ENCODE results near the gene STON2.

STON2 gene

GRCh38 chr14:81400202-81400678 is at the start of gene STON2:
Gene STON2 (minus strand): TSS chr14:81400324. CDS start chr14:81398382, 1,942 bp downstream.
- Histone ChIP-seq H3K9me3 (ENCODE audit: control insufficient read depth, insufficient read depth, low read length) (no peaks in the 10 kb centered on the region), H3K9ac (ENCODE audit: low read depth, low read length) (no peak within 1 kb of the TSS), H3K27me3 (ENCODE audit: control insufficient read depth, insufficient read depth, low read length) (no peaks in the 10 kb centered on the region), H3K4me1 (ENCODE audit: control insufficient read depth, insufficient read depth, low read length) (peaks cover 9% of the 10 kb centered on the region), H3K36me3 (ENCODE audit: control insufficient read depth, insufficient read depth, low read length) (peaks cover 4% of the 10 kb centered on the region), H3K4me3 (ENCODE audit: low read depth, low read length) (no peak within 1 kb of the TSS)

GRCh38 chr14:81449576-81449975 is 49.5 kb upstream of the STON2 start:
- H3K36me3 ChIP-seq (ENCODE audit: control insufficient read depth, insufficient read depth, low read length): no peaks in the 10 kb centered on the region
- peaks cover 12% of the 10 kb centered on the region for H3K4me1 ChIP-seq (ENCODE audit: control insufficient read depth, insufficient read depth, low read length)
- no peaks in the 10 kb centered on the region for H3K27me3 ChIP-seq (ENCODE audit: control insufficient read depth, insufficient read depth, low read length)
- no peak overlapping the region for H3K9ac ChIP-seq (ENCODE audit: low read depth, low read length)
- H3K4me3 ChIP-seq (ENCODE audit: low read depth, low read length): no peak overlapping the region
- no peaks in the 10 kb centered on the region for H3K9me3 ChIP-seq (ENCODE audit: control insufficient read depth, insufficient read depth, low read length)

- no peaks in the 10 kb centered on the region for H3K9me3 ChIP-seq (ENCODE audit: control insufficient read depth, insufficient read depth, low read length)
- no peaks in the 10 kb centered on the region for H3K27me3 ChIP-seq (ENCODE audit: control insufficient read depth, insufficient read depth, low read length)
- no peaks in the 10 kb centered on the region for H3K36me3 ChIP-seq (ENCODE audit: control insufficient read depth, insufficient read depth, low read length)
- H3K9ac ChIP-seq (ENCODE audit: low read depth, low read length): no peak overlapping the region
- H3K4me3 ChIP-seq (ENCODE audit: low read depth, low read length): no peak overlapping the region
- peaks cover 12% of the 10 kb centered on the region for H3K4me1 ChIP-seq (ENCODE audit: control insufficient read depth, insufficient read depth, low read length)
These were observed 49.0 kb upstream of the STON2 start for GRCh38 chr14:81449114-81449513.

- Histone ChIP-seq H3K36me3 (ENCODE audit: control insufficient read depth, insufficient read depth, low read length) (no peaks in the 10 kb centered on the region), H3K27me3 (ENCODE audit: control insufficient read depth, insufficient read depth, low read length) (no peaks in the 10 kb centered on the region), H3K4me3 (ENCODE audit: low read depth, low read length) (no peak overlapping the region), H3K9me3 (ENCODE audit: control insufficient read depth, insufficient read depth, low read length) (no peaks in the 10 kb centered on the region), H3K9ac (ENCODE audit: low read depth, low read length) (no peak overlapping the region), H3K4me1 (ENCODE audit: control insufficient read depth, insufficient read depth, low read length) (peaks cover 12% of the 10 kb centered on the region)
These were observed 47.1 kb upstream of the STON2 start for GRCh38 chr14:81447021-81447764.

- Histone ChIP-seq H3K36me3 (ENCODE audit: control insufficient read depth, insufficient read depth, low read length) (no peaks in the 10 kb centered on the region), H3K27me3 (ENCODE audit: control insufficient read depth, insufficient read depth, low read length) (no peaks in the 10 kb centered on the region), H3K4me3 (ENCODE audit: low read depth, low read length) (no peak overlapping the region), H3K4me1 (ENCODE audit: control insufficient read depth, insufficient read depth, low read length) (peaks cover 12% of the 10 kb centered on the region), H3K9ac (ENCODE audit: low read depth, low read length) (no peak overlapping the region), H3K9me3 (ENCODE audit: control insufficient read depth, insufficient read depth, low read length) (no peaks in the 10 kb centered on the region)
These were observed 46.3 kb upstream of the STON2 start for GRCh38 chr14:81446279-81447007.

- peaks cover 26% of the 10 kb centered on the region for H3K27me3 ChIP-seq (ENCODE audit: control insufficient read depth, insufficient read depth, low read length)
- no peaks in the 10 kb centered on the region for H3K36me3 ChIP-seq (ENCODE audit: control insufficient read depth, insufficient read depth, low read length)
- H3K4me1 ChIP-seq (ENCODE audit: control insufficient read depth, insufficient read depth, low read length): no peaks in the 10 kb centered on the region
- no peak overlapping the region for H3K9ac ChIP-seq (ENCODE audit: low read depth, low read length)
- no peak overlapping the region for H3K4me3 ChIP-seq (ENCODE audit: low read depth, low read length)
- H3K9me3 ChIP-seq (ENCODE audit: control insufficient read depth, insufficient read depth, low read length): no peaks in the 10 kb centered on the region
These were observed 41.6 kb upstream of the STON2 start for GRCh38 chr14:81441626-81442134.

GRCh38 chr14:81440041-81440440 is 39.9 kb upstream of the STON2 start:
- Histone ChIP-seq H3K36me3 (ENCODE audit: control insufficient read depth, insufficient read depth, low read length) (no peaks in the 10 kb centered on the region), H3K9ac (ENCODE audit: low read depth, low read length) (no peak overlapping the region), H3K4me3 (ENCODE audit: low read depth, low read length) (no peak overlapping the region), H3K4me1 (ENCODE audit: control insufficient read depth, insufficient read depth, low read length) (peaks cover under 1% of the 10 kb centered on the region), H3K9me3 (ENCODE audit: control insufficient read depth, insufficient read depth, low read length) (no peaks in the 10 kb centered on the region), H3K27me3 (ENCODE audit: control insufficient read depth, insufficient read depth, low read length) (peaks cover 29% of the 10 kb centered on the region)

GRCh38 chr14:81437244-81437643 is 37.1 kb upstream of the STON2 start:
- peaks cover 15% of the 10 kb centered on the region for H3K4me1 ChIP-seq (ENCODE audit: control insufficient read depth, insufficient read depth, low read length)
- H3K4me3 ChIP-seq (ENCODE audit: low read depth, low read length): peak overlapping the region; percentile 83
- H3K9ac ChIP-seq (ENCODE audit: low read depth, low read length): no peak overlapping the region
- H3K36me3 ChIP-seq (ENCODE audit: control insufficient read depth, insufficient read depth, low read length): no peaks in the 10 kb centered on the region
- H3K9me3 ChIP-seq (ENCODE audit: control insufficient read depth, insufficient read depth, low read length): no peaks in the 10 kb centered on the region
- H3K27me3 ChIP-seq (ENCODE audit: control insufficient read depth, insufficient read depth, low read length): peaks cover 31% of the 10 kb centered on the region

- peak overlapping the region; percentile 70 for H3K9ac ChIP-seq (ENCODE audit: low read depth, low read length)
- H3K4me3 ChIP-seq (ENCODE audit: low read depth, low read length): peak overlapping the region; percentile 83
- H3K4me1 ChIP-seq (ENCODE audit: control insufficient read depth, insufficient read depth, low read length): peaks cover 15% of the 10 kb centered on the region
- no peaks in the 10 kb centered on the region for H3K36me3 ChIP-seq (ENCODE audit: control insufficient read depth, insufficient read depth, low read length)
- no peaks in the 10 kb centered on the region for H3K9me3 ChIP-seq (ENCODE audit: control insufficient read depth, insufficient read depth, low read length)
- H3K27me3 ChIP-seq (ENCODE audit: control insufficient read depth, insufficient read depth, low read length): peaks cover 31% of the 10 kb centered on the region
These were observed 36.4 kb upstream of the STON2 start for GRCh38 chr14:81436296-81437138.

- H3K9me3 ChIP-seq (ENCODE audit: control insufficient read depth, insufficient read depth, low read length): no peaks in the 10 kb centered on the region
- H3K27me3 ChIP-seq (ENCODE audit: control insufficient read depth, insufficient read depth, low read length): peaks cover 31% of the 10 kb centered on the region
- H3K4me3 ChIP-seq (ENCODE audit: low read depth, low read length): peak overlapping the region; percentile 83
- no peaks in the 10 kb centered on the region for H3K36me3 ChIP-seq (ENCODE audit: control insufficient read depth, insufficient read depth, low read length)
- H3K9ac ChIP-seq (ENCODE audit: low read depth, low read length): no peak overlapping the region
- peaks cover 15% of the 10 kb centered on the region for H3K4me1 ChIP-seq (ENCODE audit: control insufficient read depth, insufficient read depth, low read length)
These were observed 35.5 kb upstream of the STON2 start for GRCh38 chr14:81435391-81436295.

Measured in iPS-15b (cell line).